Progenitor cell of endocrine pancreas (in vitro differentiated cells): Measurements from ENCODE around the gene SYT8. TPM values are rescaled to one million over a fixed set of nuclear protein-coding genes. Genes with fewer than 3 reads are reported as not detected.
"Not testable (repeated sequence)": the region's sequence is repeated elsewhere in the genome, so short reads cannot be mapped to it uniquely, and the experiment has no call there.

Source experiments
- DNase-seq: peaks from one replicate; pipeline ENCODE4 v3.0.0; 2021; ENCODE audit warnings: low spot score; ENCODE audit not compliant: unreplicated experiment
- H3K27ac Mint-ChIP-seq: 2 replicates; pipeline ENCODE4 v1.8.0; 2021; ENCODE audit warnings: mild to moderate bottlenecking, moderate library complexity, mixed read lengths
- H3K27me3 Mint-ChIP-seq: 2 replicates; pipeline ENCODE4 v1.8.0; 2021; ENCODE audit warnings: mixed read lengths
- H3K36me3 Mint-ChIP-seq: 2 replicates; pipeline ENCODE4 v1.8.0; 2022; ENCODE audit warnings: mixed read lengths; ENCODE audit not compliant: insufficient read depth
- H3K4me1 Mint-ChIP-seq: 2 replicates; pipeline ENCODE4 v1.8.0; 2021; ENCODE audit warnings: low read depth, mixed read lengths
- H3K4me3 Mint-ChIP-seq: 2 replicates; pipeline ENCODE4 v1.8.0; 2021; ENCODE audit warnings: low read depth, mild to moderate bottlenecking, moderate library complexity, mixed read lengths
- H3K9me3 Mint-ChIP-seq: 2 replicates; pipeline ENCODE4 v1.8.0; 2021; ENCODE audit warnings: low read depth, mixed read lengths
- total RNA-seq: library from RNA; stranded (reverse); gene quantifications from 2 replicates; pipeline ENCODE4 v1.2.1, GENCODE V29; 2021
- TF ChIP-seq, protein P1 (sequence below): fragments of 200-600 bp; sonication (generic); IDR thresholded peaks from one replicate; pipeline ENCODE4 v1.5.0; 2021; ENCODE audit warnings: antibody characterized with exemption, mild to moderate bottlenecking; ENCODE audit not compliant: unreplicated experiment

Gene SYT8
- total RNA-seq, 1 donor from 2014 or later, result 1.5 TPM

DNA sequence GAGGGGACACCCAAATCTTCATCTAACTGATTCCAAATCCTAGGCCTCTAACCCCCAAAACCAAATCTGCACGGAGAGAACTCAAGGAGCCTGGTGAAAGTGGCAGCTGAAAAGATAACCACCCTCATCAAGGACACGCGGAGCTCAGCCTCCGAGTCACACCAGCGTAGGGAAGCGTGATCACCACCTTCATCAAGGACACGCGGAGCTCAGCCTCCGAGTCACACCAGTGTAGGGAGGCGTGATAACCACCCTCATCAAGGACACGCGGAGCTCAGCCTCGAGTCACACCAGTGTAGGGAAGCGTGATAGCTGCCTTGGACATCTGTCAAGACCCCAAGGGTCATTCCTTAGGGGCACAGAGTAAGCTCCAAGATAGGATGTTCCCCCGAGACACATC is 29.3 kb upstream of the SYT8 start:
- no peak for DNase-seq
- Mint-ChIP-seq H3K27me3 (peaks cover 22% of the 10 kb centered on the region), H3K4me3 (no peak overlapping the region), H3K9me3 (peaks cover 3% of the 10 kb centered on the region), H3K4me1 (peaks cover 8% of the 10 kb centered on the region), H3K27ac (no peak overlapping the region), H3K36me3 (no peaks in the 10 kb centered on the region)
- TF ChIP-seq, protein P1, sequence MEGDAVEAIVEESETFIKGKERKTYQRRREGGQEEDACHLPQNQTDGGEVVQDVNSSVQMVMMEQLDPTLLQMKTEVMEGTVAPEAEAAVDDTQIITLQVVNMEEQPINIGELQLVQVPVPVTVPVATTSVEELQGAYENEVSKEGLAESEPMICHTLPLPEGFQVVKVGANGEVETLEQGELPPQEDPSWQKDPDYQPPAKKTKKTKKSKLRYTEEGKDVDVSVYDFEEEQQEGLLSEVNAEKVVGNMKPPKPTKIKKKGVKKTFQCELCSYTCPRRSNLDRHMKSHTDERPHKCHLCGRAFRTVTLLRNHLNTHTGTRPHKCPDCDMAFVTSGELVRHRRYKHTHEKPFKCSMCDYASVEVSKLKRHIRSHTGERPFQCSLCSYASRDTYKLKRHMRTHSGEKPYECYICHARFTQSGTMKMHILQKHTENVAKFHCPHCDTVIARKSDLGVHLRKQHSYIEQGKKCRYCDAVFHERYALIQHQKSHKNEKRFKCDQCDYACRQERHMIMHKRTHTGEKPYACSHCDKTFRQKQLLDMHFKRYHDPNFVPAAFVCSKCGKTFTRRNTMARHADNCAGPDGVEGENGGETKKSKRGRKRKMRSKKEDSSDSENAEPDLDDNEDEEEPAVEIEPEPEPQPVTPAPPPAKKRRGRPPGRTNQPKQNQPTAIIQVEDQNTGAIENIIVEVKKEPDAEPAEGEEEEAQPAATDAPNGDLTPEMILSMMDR, result no peak

DNA sequence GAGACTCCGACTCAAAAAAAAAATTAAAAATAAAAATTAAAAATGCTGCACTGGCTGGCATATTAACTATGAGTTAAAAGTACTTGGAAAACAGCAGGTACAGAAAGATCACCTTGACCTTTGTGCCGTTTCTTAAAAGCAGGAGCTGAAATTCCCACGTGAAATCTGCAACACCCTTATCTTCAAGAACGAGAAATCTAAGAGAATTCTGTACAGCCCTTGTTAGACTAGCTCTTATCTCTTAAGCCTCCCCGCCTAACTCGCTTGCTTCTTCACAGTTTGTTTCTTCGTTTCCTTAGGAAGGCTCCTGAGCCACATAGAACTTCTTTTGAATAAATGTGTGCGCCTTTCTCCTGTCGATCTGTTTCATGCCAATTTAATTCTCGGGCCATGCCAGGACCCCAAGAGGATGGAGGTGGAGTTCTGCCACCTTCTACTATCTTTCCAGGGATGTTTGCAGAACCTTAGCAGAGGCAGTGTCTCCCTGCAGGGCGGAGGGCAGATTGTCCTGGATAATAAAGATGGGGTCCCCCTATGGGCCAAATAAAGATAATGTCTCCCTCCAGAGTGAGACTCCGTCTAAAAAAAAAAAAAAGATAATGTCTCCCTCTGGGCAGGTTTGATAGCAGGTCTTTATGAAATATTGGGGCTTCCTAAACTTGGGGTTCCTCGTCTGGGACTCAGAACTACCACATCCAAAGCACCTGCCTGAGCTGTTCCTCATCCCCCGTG is 27.4 kb upstream of the SYT8 start:
- H3K27me3 Mint-ChIP-seq, result peaks cover 22% of the 10 kb centered on the region
- DNase-seq, result no peak
- TF ChIP-seq, protein P1, result peak; percentile 11
- no peak overlapping the region for H3K4me3 Mint-ChIP-seq
- no peak overlapping the region for H3K27ac Mint-ChIP-seq
- peaks cover 3% of the 10 kb centered on the region for H3K9me3 Mint-ChIP-seq
- no peaks in the 10 kb centered on the region for H3K36me3 Mint-ChIP-seq
- peaks cover 8% of the 10 kb centered on the region for H3K4me1 Mint-ChIP-seq

DNA sequence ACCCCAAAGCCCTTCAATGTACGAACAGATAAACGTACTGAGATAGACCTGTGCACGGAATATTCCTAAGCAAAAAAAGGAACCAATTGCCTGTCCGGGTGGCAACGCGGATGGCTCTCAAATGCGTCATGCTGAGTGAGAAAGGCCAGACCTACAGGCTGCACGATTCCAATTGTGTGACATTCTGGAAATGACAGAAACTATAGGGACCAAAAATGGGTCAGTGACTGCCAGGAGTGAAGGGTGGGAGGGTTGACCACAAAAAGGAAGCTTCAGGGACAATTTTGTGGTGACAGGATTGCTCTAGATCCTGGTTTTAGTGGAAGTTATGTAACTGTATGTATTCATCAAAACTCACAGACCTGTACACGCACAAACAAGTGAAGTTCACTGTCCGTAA is 24.0 kb upstream of the SYT8 start:
- Mint-ChIP-seq H3K9me3 (peaks cover 3% of the 10 kb centered on the region), H3K27ac (no peak overlapping the region), H3K4me3 (no peak overlapping the region), H3K36me3 (no peaks in the 10 kb centered on the region), H3K27me3 (peaks cover 28% of the 10 kb centered on the region), H3K4me1 (peaks cover 8% of the 10 kb centered on the region)
- TF ChIP-seq, protein P1, result no peak
- no peak for DNase-seq

DNA sequence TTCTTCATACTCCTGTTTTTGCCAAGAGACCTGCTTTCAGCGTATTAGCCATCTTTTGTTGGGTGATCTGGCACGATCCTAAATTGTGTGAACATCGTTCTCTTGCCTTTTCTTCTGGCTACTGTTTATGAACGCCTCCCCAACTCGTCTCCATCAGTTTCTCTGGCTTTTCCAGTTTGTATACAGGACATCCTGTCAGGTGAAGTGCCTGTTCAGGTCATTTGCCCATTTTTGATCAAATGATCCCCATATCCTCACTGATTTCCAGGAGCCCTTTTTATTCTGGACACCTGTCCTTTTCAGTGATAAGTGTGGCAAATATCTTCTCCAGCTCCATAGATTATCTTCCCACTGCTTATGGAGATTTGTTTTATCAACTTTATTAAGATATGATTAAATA is 22.5 kb upstream of the SYT8 start:
- TF ChIP-seq, protein P1, result no peak
- Mint-ChIP-seq H3K4me1 (peaks cover 6% of the 10 kb centered on the region), H3K36me3 (no peaks in the 10 kb centered on the region), H3K27me3 (peaks cover 26% of the 10 kb centered on the region), H3K9me3 (peaks cover 3% of the 10 kb centered on the region), H3K4me3 (no peak overlapping the region), H3K27ac (no peak overlapping the region)
- DNase-seq, result no peak

DNA sequence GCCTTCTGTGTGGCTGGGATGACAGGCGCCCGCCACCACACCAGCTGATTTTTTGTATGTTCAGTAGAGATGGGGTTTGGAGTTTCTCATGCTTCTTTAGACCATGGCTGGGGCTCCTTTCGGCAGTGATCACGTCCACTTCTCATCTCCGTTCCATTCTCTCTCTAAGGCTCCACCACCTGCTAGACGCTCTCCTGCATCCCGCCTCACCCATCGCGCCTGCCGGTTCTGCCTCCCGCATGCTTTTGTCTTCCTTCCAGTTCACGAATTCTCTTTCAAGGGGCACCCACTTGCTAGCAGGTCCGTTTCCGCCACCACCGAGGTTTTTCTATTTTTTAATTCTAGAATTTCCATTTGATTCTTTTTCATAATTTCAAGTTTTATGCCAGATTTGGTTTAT is 22.0 kb upstream of the SYT8 start:
- Mint-ChIP-seq H3K27ac (no peak overlapping the region), H3K9me3 (peaks cover 3% of the 10 kb centered on the region), H3K36me3 (no peaks in the 10 kb centered on the region), H3K4me1 (peaks cover 3% of the 10 kb centered on the region), H3K4me3 (no peak overlapping the region), H3K27me3 (peaks cover 21% of the 10 kb centered on the region)
- TF ChIP-seq, protein P1, result no peak
- DNase-seq, result no peak

DNA sequence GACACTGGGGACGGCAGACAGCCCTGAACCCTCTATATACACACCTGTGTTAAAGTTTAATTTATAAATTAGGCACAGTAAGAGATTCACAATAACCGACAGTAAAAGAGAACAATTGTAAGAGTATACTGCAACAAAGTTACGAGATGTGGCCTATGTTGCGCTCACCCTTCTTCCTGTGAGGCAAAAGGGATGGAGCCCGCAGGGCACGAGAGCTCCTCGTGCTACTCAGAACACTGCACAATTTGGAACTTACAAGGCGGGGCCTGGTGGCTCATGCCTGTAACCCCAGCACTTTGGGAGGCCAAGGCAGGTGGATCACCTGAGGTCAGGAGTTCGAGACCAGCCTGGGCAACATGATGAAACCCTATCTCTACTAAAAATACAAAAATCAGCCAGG is 21.4 kb upstream of the SYT8 start:
- peaks cover 18% of the 10 kb centered on the region for H3K27me3 Mint-ChIP-seq
- H3K27ac Mint-ChIP-seq, DNase-seq, H3K4me1 Mint-ChIP-seq, H3K9me3 Mint-ChIP-seq, H3K36me3 Mint-ChIP-seq, H3K4me3 Mint-ChIP-seq: not testable (repeated sequence)
